GM12878 (cell line): ENCODE results near the gene CLCNKB. TPM values are rescaled to one million over a fixed set of nuclear protein-coding genes. Genes with fewer than 3 reads are reported as not detected.
"Not testable (repeated sequence)": the region's sequence is repeated elsewhere in the genome, so short reads cannot be mapped to it uniquely, and the experiment has no call there.

Experiments
- ATAC-seq: fragments of 200-7000 bp; cut with Tn5 transposase; 3 replicates; pipeline ENCODE4 v1.9.1; 2020; ENCODE audit warnings: mild to moderate bottlenecking, moderate library complexity
- BruUV-seq: library from RNA; stranded (reverse); fragments of 400-500 nt; replicated peaks from 2 replicates; lab custom pipeline; 2021; lab: Mats Ljungman, UMichigan
- CTCF ChIA-PET: fragments of 300-600 bp; sonication (Branson Sonifier 250); formaldehyde crosslinking; extraction: SDS; loops from one replicate; lab custom pipeline; 2021; ENCODE audit warnings: inconsistent platforms; lab: Yijun Ruan, JAX
- POLR2A ChIA-PET: fragments of 350-600 bp; formaldehyde crosslinking; extraction: SDS; loops from one replicate; lab custom pipeline; 2021; ENCODE audit warnings: inconsistent platforms; lab: Charles Lee
- RAD21 ChIA-PET: fragments of 300-600 bp; sonication (Branson Sonifier 250); formaldehyde crosslinking; loops from one replicate; lab custom pipeline; 2023; ENCODE audit warnings: antibody characterized with exemption; ENCODE audit not compliant: unreplicated experiment; lab: Charles Lee
- SMC1A ChIA-PET: fragments of 300-600 bp; sonication (Branson Sonifier 250); formaldehyde crosslinking; loops from one replicate; lab custom pipeline; 2023; ENCODE audit not compliant: unreplicated experiment, uncharacterized antibody; lab: Charles Lee
- DNase-seq: peaks from one replicate; pipeline ENCODE4 v3.0.0-alpha.2; 2011; ENCODE audit warnings: low read depth, low spot score
- FAIRE-seq: peaks from 3 replicates; lab custom pipeline; 2011; peaks lifted over from hg19 to GRCh38; lab: Jason Lieb, UNC
- H2AFZ ChIP-seq: 2 replicates; pipeline ENCODE4 v1.6.0; 2011; ENCODE audit warnings: low read depth, low read length, control low read depth; ENCODE audit not compliant: control insufficient read depth
- H3K27ac ChIP-seq: 2 replicates; pipeline ENCODE4 v1.5.1; 2011; ENCODE audit warnings: control low read depth; ENCODE audit not compliant: control insufficient read depth, insufficient read depth
- H3K27me3 ChIP-seq, 2 experiments: replicated peaks in 1 of 2; 2 replicates each; pipeline versions ENCODE4 v1.6.0 to v1.6.1; 2011; ENCODE audit warnings: low read length in 1 of 2; ENCODE audit not compliant: control insufficient read depth in 2 of 2, insufficient read depth in 2 of 2
- H3K36me3 ChIP-seq, 2 experiments: 2 replicates each; pipeline ENCODE4 v1.5.1; 2011; ENCODE audit warnings: low read length in 1 of 2; ENCODE audit not compliant: control insufficient read depth in 2 of 2, insufficient read depth in 2 of 2
- H3K4me1 ChIP-seq: 2 replicates; pipeline ENCODE4 v1.6.1; 2011; ENCODE audit warnings: mild to moderate bottlenecking, low read length, moderate library complexity, mixed read lengths; ENCODE audit not compliant: control insufficient read depth, insufficient read depth
- H3K4me2 ChIP-seq: 2 replicates; pipeline ENCODE4 v1.6.0; 2011; ENCODE audit warnings: control low read depth; ENCODE audit not compliant: control insufficient read depth, insufficient read depth
- H3K4me3 ChIP-seq: fragments of 200-600 bp; sonication (generic); 2 replicates; pipeline ENCODE4 v1.5.1; 2016
- H3K79me2 ChIP-seq: 2 replicates; pipeline ENCODE4 v1.6.0; 2011; ENCODE audit warnings: low read length; ENCODE audit not compliant: control insufficient read depth, insufficient read depth
- H3K9ac ChIP-seq: 2 replicates; pipeline ENCODE4 v1.8.0; 2011; ENCODE audit warnings: low read length, control low read depth, mixed read lengths; ENCODE audit not compliant: control insufficient read depth, insufficient read depth
- H3K9me3 ChIP-seq: replicated peaks from 3 replicates; pipeline ENCODE4 v1.5.1; 2011; ENCODE audit warnings: mild to moderate bottlenecking, low read length; ENCODE audit not compliant: control insufficient read depth, insufficient read depth
- H4K20me1 ChIP-seq: 2 replicates; pipeline ENCODE4 v1.6.0; 2011; ENCODE audit not compliant: control insufficient read depth, insufficient read depth
- CBX3 ChIP-seq: fragments of 200-600 bp; sonication (generic); IDR thresholded peaks from 2 replicates; pipeline ENCODE4 v1.6.1; 2016; ENCODE audit warnings: low read depth, borderline replicate concordance
- HDAC2 ChIP-seq: fragments of 200-600 bp; sonication (generic); IDR thresholded peaks from 2 replicates; pipeline ENCODE4 v1.6.1; 2017
- KAT2A ChIP-seq: conservative IDR thresholded peaks from 2 replicates; pipeline ENCODE4 v1.6.1; 2011; ENCODE audit warnings: low read depth, low read length; ENCODE audit not compliant: control insufficient read depth
- RB1 ChIP-seq: fragments of 450-650 bp; formaldehyde crosslinking; IDR thresholded peaks from 2 replicates; pipeline ENCODE4 v1.6.1; 2017; ENCODE audit warnings: mild to moderate bottlenecking, borderline replicate concordance
- WGBS: methylation state at CpG from one replicate; pipeline ENCODE4 v1.1.6; 2016; ENCODE audit warnings: low lambda C conversion rate; ENCODE audit not compliant: insufficient replicate concordance, insufficient coverage; ENCODE audit errors: missing lambda C conversion rate; 5-methylcytosine and 5-hydroxymethylcytosine counted together
- in situ Hi-C: fragments of 300-500 bp; cut with MboI; formaldehyde crosslinking; loops from 9 replicates; pipeline ENCODE4 v1.14.3; 2018; ENCODE audit warnings: mixed read lengths
- intact Hi-C: fragments of 100-400 bp; cut with micrococcal nuclease; formaldehyde crosslinking; loops from one replicate; pipeline ENCODE4 v1.14.2; 2022; ENCODE audit not compliant: unreplicated experiment
- polyA plus RNA-seq, 11 experiments: library from polyadenylated mRNA; depleted of rRNA in 4 of 11; unstranded in 6 of 11; stranded (reverse) in 5 of 11; fragments of >200 nt; fragmentation: Nextera tagmentation in 4 of 11; fragmentation: Illumina TruSeq in 1 of 11; extraction: Ambion mirVana in 4 of 11; extraction: Trizol in 1 of 11; gene quantifications; 1 replicate in 1 of 11; 2 replicates in 10 of 11; pipeline versions ENCODE4 v1.2.1 to v1.2.3, GENCODE V29; 2011 to 2016; ENCODE audit warnings: inconsistent platforms in 2 of 11, missing spikeins in 2 of 11, low read depth in 1 of 11
- total RNA-seq, 4 experiments: library from RNA; depleted of rRNA in 3 of 4; stranded (reverse); fragments of >200 nt in 3 of 4; fragmentation: Illumina TruSeq in 1 of 4; extraction: Trizol in 1 of 4; gene quantifications; 2 replicates each; pipeline versions ENCODE4 v1.2.1 to v1.2.3, GENCODE V29; 2013 to 2021
- TF ChIP-seq, protein P1 (sequence below): IDR thresholded peaks from 2 replicates; pipeline ENCODE4 v1.6.1; 2012; ENCODE audit warnings: low read length, inconsistent platforms
- TF ChIP-seq, protein P2 (sequence below): fragments of 450-650 bp; IDR thresholded peaks from 2 replicates; pipeline ENCODE4 v1.6.1; 2017; ENCODE audit warnings: mild to moderate bottlenecking

CLCNKB gene
- total and polyA plus RNA-seq, 10 of the 15 experiments (the other 5 are each of a cell fraction or from before 2014, with no cell fraction given) = 0.05 TPM; not detected in 9

DNA sequence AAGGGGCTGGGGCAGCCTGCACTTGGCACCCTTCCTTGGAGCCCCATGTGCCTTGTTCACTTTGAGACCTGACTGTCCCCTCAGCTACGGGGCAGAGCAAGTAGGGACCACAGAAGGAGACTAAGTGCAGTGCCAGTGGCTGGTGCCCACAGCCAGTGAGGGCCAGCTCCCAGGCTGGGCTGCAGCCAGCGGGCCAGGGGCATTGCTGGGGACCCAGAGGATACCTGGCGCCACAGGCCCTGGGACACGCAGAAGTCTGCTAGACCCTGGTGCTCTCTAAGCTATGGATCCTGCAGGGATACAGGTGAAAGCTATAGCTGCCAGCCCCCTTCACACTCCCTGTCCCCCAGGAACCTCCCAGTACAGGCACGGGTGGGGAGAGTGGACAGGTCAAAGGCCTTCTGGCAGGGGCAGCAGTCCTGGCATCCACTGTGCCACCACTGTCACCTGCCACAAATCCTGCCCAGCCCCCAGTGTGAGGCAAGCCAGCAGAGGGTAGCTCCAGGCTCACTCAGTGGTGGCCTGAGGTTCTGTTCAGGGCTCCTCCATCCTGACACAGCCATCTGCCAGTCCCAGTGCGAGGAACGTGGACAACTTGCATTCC, 20.4 kb upstream of the CLCNKB start:
- ChIA-PET SMC1A (no interaction called here), CTCF (interaction anchor here (1.3 kb wide), 1 partner anchor 13 kb away, joined by 5 read pairs; no protein-coding TSS in a partner anchor), RAD21 (interaction anchor here (1.3 kb wide), 1 partner anchor 9 kb away, joined by 4 read pairs; no protein-coding TSS in a partner anchor), POLR2A (interaction anchor here (0.6 to 1.3 kb wide), 2 partner anchors 9 to 333 kb away, joined by 3 read pairs; no protein-coding TSS in a partner anchor)
- FAIRE-seq (no peak), ATAC-seq (peak; percentile 28; the same call in 1 of the 3 replicates), DNase-seq (no peak)
- TF ChIP-seq, protein P1, sequence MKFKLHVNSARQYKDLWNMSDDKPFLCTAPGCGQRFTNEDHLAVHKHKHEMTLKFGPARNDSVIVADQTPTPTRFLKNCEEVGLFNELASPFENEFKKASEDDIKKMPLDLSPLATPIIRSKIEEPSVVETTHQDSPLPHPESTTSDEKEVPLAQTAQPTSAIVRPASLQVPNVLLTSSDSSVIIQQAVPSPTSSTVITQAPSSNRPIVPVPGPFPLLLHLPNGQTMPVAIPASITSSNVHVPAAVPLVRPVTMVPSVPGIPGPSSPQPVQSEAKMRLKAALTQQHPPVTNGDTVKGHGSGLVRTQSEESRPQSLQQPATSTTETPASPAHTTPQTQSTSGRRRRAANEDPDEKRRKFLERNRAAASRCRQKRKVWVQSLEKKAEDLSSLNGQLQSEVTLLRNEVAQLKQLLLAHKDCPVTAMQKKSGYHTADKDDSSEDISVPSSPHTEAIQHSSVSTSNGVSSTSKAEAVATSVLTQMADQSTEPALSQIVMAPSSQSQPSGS = no peak
- TF ChIP-seq HDAC2 (no peak), CBX3 (no peak), RB1 (no peak), KAT2A (no peak)
- TF ChIP-seq, protein P2, sequence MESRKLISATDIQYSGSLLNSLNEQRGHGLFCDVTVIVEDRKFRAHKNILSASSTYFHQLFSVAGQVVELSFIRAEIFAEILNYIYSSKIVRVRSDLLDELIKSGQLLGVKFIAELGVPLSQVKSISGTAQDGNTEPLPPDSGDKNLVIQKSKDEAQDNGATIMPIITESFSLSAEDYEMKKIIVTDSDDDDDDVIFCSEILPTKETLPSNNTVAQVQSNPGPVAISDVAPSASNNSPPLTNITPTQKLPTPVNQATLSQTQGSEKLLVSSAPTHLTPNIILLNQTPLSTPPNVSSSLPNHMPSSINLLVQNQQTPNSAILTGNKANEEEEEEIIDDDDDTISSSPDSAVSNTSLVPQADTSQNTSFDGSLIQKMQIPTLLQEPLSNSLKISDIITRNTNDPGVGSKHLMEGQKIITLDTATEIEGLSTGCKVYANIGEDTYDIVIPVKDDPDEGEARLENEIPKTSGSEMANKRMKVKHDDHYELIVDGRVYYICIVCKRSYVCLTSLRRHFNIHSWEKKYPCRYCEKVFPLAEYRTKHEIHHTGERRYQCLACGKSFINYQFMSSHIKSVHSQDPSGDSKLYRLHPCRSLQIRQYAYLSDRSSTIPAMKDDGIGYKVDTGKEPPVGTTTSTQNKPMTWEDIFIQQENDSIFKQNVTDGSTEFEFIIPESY = no peak
- no peak overlapping the region for H3K4me3 ChIP-seq
- no TSS peak for BruUV-seq
- H3K36me3 ChIP-seq = no peaks in the 10 kb centered on the region
- no peaks in the 10 kb centered on the region for H4K20me1 ChIP-seq
- WGBS = 0% methylated on average over 7 of the region's 7 CpGs
- H3K27me3 ChIP-seq = peaks cover 0 to 2% of the 10 kb centered on the region in 2 experiments; a peak in 2 of 4 replicates
- no peaks in the 10 kb centered on the region for H3K79me2 ChIP-seq
- intact Hi-C loops (no loop called here), in situ Hi-C loops (no loop called here)
- H3K27ac ChIP-seq = no peak overlapping the region
- H3K4me2 ChIP-seq = no peak overlapping the region
- no peaks in the 10 kb centered on the region for H3K4me1 ChIP-seq
- H3K9ac ChIP-seq = no peak overlapping the region
- no peaks in the 10 kb centered on the region for H3K9me3 ChIP-seq
- H2AFZ ChIP-seq = no peak overlapping the region

DNA sequence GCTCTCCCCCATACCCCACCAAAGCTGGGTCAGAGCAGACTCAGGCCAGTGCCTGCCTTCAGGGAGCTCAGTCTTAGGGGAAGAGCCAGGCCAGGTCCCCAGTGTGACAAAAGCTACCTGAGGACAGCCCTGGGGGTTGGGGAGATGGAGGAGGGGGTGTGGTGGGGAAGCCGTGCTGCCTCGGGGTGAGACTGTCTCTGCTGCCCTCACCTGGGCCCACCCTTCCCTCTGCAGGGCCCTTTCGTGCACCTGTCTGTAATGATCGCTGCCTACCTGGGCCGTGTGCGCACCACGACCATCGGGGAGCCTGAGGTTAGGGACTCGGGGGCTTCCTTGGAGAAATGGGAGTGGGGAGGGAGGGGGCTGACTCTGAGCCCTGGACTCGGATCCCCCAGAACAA, 17.3 kb upstream of the CLCNKB start:
- H3K4me2 ChIP-seq, H3K4me1 ChIP-seq, intact Hi-C loops, H3K79me2 ChIP-seq, H3K27ac ChIP-seq, in situ Hi-C loops, H3K9me3 ChIP-seq, BruUV-seq, H4K20me1 ChIP-seq, H3K4me3 ChIP-seq, DNase-seq, SMC1A ChIA-PET, ATAC-seq, H2AFZ ChIP-seq, H3K36me3 ChIP-seq, H3K9ac ChIP-seq, H3K27me3 ChIP-seq, FAIRE-seq: not testable (repeated sequence)
- RAD21 ChIA-PET = interaction anchor here (1.4 kb wide), 1 partner anchor 12 kb away, joined by 3 read pairs; no protein-coding TSS in a partner anchor
- WGBS = 50% methylated on average over 8 of the region's 10 CpGs
- POLR2A ChIA-PET = interaction anchor here (0.7 kb wide), 1 partner anchor 231 kb away, joined by 6 read pairs; no protein-coding TSS in a partner anchor
- CTCF ChIA-PET = interaction anchor here (2.2 kb wide), 1 partner anchor 16 kb away, joined by 9 read pairs; no protein-coding TSS in a partner anchor
